Epithelial cell of proximal tubule (primary cell): ENCODE measurements around the gene RRAS2. TPM values are rescaled to one million over a fixed set of nuclear protein-coding genes. Genes with fewer than 3 reads are reported as not detected.

Experiments used
- DNase-seq: peaks from one replicate; pipeline ENCODE4 v3.0.0-alpha.2; 2011; ENCODE audit warnings: low read depth
- H3K4me3 ChIP-seq: 2 replicates; pipeline ENCODE4 v1.5.1; 2011; ENCODE audit warnings: low read depth, mild to moderate bottlenecking, low read length
- total RNA-seq: library from RNA; depleted of rRNA; stranded (reverse); fragments of >200 nt; gene quantifications from 2 replicates; pipeline ENCODE4 v1.2.3, GENCODE V29; 2015
- TF ChIP-seq, protein P1 (sequence below): conservative IDR thresholded peaks from 2 replicates; pipeline ENCODE4 v1.5.1; 2012; ENCODE audit warnings: low read depth, mild to moderate bottlenecking, low read length

RRAS2 gene
- total RNA-seq, 1 donor from 2014 or later = 86.7 TPM

DNA sequence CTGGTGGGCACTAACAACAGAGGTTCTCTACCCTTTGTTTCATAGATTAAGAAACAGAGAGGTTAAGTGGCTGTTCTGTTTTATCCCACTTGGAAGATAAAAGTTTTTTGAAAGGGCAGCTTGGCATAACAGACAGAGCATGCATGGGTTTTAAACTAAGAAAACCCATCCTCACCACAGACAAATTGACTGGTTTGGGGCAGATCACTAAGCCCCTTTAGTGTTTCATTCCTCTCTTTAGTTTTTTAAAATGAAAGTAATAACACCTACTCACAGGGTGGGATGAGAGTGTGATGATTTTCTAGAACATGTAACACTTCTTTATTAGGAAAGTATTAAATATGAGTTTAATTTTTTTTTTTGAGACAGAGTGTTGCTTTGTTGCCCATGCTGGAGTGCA, 12.3 kb upstream of the RRAS2 start:
- TF ChIP-seq, protein P1, sequence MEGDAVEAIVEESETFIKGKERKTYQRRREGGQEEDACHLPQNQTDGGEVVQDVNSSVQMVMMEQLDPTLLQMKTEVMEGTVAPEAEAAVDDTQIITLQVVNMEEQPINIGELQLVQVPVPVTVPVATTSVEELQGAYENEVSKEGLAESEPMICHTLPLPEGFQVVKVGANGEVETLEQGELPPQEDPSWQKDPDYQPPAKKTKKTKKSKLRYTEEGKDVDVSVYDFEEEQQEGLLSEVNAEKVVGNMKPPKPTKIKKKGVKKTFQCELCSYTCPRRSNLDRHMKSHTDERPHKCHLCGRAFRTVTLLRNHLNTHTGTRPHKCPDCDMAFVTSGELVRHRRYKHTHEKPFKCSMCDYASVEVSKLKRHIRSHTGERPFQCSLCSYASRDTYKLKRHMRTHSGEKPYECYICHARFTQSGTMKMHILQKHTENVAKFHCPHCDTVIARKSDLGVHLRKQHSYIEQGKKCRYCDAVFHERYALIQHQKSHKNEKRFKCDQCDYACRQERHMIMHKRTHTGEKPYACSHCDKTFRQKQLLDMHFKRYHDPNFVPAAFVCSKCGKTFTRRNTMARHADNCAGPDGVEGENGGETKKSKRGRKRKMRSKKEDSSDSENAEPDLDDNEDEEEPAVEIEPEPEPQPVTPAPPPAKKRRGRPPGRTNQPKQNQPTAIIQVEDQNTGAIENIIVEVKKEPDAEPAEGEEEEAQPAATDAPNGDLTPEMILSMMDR = no peak
- no peak for DNase-seq
- H3K4me3 ChIP-seq = no peak overlapping the region

DNA sequence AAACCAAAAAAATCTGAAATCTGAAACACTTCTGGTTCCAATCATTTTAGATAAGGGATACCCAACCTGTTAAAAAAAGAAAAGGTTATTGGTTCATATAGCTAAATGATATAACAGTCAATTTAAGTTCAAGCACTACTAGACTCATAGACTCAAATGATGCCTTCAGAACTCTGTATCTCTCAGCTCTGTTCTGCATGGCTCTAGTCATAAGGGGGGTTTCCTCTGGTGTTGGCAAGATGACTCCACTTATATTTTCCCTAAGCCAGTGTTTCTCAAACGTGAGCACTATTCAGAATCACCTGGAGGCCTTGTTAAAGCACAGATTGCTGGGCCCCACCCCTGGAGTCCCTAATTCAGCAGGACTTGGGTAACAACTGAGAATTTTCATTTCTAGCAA, 11.5 kb upstream of the RRAS2 start:
- DNase-seq = no peak
- H3K4me3 ChIP-seq = no peak overlapping the region
- TF ChIP-seq, protein P1 = no peak

DNA sequence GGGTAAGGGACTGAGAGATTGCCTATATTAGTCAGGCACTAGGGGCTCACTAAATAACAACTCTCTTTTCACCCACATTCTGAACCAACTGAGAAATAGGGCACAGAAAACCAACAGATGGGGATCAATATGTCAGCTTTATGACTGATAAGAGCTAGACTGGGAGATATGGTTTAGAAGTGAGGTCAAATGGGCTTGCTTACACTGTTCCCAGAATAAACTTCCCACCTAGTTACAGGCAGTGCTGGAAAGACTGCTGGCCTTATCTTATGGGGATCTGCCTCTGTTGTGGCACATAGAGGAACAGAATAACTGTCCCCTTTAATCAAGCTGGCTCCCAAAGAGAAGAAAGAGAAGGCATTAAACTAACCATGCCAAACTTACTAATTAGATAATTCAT, 10.6 kb upstream of the RRAS2 start:
- H3K4me3 ChIP-seq = no peak overlapping the region
- TF ChIP-seq, protein P1 = no peak
- DNase-seq = no peak

DNA sequence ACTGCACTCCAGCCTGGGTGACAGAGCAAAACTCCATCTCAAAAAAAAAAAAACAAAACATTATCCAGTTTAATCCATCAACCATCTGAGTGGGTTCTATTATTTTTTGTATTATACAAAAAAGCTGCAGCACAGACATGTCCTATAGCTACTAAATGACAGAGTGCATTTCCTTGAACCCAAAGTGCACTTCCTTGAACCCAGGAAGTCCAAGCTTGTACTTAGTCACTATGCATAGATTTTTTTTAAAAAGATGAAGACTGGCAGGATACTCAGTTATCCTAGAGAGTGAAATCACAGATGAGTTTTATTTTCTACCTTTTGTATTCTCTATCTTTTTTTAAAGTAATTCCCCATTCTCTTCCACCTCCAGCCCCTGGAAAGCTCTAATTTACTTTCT, 8.0 kb upstream of the RRAS2 start:
- no peak overlapping the region for H3K4me3 ChIP-seq
- no peak for DNase-seq
- TF ChIP-seq, protein P1 = no peak

DNA sequence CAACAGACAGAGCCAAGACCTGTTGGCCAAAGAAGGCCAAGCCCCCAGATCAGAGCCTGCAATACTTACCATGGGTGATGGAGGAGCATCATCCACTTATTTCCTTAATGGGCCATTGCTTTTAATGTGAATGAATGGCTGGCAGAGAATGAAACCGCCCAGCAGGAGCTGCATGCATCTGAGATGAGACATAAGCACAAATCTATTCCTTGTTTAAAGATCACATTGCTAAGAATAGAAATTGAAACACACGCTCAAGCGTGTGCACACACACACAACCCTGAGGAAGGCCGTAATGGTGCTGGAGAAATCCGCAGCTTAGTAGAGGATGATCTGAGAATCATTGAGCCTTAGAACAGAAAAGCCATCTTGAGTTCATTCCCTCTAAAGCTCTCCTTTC, 5.3 kb upstream of the RRAS2 start:
- DNase-seq = no peak
- TF ChIP-seq, protein P1 = no peak
- H3K4me3 ChIP-seq = no peak overlapping the region

DNA sequence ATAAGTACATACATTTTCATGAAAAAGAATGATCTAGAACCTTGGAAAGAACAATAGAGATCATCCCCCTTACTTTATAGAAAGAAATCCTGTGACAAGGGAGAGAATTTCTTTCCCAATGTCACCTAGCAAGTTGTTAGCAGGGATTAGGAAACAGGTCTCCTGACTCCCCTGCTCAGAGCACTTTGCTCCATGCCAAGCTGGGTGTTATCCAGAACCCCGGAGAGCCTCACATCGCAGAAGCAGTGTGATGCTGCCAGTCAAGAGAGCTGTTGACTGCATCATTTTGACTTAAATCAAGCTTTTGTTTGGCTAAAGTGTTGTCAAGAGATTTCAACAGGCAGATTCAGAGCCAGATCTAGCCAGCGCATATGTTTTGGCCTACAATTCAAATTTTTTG, 3.6 kb upstream of the RRAS2 start:
- no peak for DNase-seq
- TF ChIP-seq, protein P1 = no peak
- H3K4me3 ChIP-seq = no peak overlapping the region

DNA sequence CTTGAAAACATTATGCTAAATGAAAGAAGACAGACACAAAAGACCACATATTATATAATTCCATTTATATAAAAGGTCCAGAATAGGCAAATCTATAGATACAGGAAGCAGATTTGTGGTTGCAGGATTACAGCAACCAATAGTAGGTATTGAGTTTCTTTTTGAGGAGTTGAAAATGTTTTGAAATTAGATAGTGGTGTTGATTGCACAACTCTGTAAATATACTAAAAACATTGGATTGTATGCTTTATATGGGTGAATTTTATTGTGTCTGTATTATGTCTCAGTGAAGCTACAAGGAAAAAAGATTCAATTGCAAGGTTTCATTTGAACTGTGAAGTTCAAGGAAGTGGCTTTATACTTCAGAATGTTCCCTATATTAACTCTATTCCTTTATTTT, 3.0 kb upstream of the RRAS2 start:
- no peak for DNase-seq
- no peak overlapping the region for H3K4me3 ChIP-seq
- TF ChIP-seq, protein P1 = no peak
